A549 (cell line): Measurements from ENCODE around the gene ANO10.

Experiments
- EP300 ChIP-seq, 2 experiments: fragments of >200 bp; sonication (Bioruptor Twin); formaldehyde crosslinking; IDR thresholded peaks; 2 replicates in 1 of 2; 3 replicates in 1 of 2; pipeline ENCODE4 v1.6.1; 2016 to 2017
- KDM1A ChIP-seq: fragments of 200-600 bp; sonication (generic); IDR thresholded peaks from 2 replicates; pipeline ENCODE4 v1.6.1; 2016; ENCODE audit warnings: low read depth, mild to moderate bottlenecking
- MAX ChIP-seq: IDR thresholded peaks from 2 replicates; pipeline ENCODE4 v1.6.1; 2012
- MAZ ChIP-seq: fragments of 150-350 bp; IDR thresholded peaks from 2 replicates; pipeline ENCODE4 v1.6.1; 2014; ENCODE audit warnings: antibody characterized with exemption, low read depth, low read length, borderline replicate concordance
- POLR2A ChIP-seq: IDR thresholded peaks from 2 replicates; pipeline ENCODE4 v1.6.1; 2012; ENCODE audit warnings: mild to moderate bottlenecking, low read length
- SMC3 ChIP-seq: fragments of >200 bp; sonication (Bioruptor Twin); formaldehyde crosslinking; IDR thresholded peaks from 3 replicates; pipeline ENCODE4 v1.6.1; 2018; ENCODE audit warnings: inconsistent platforms
- SREBF2 ChIP-seq: fragments of 450-650 bp; IDR thresholded peaks from 2 replicates; pipeline ENCODE4 v1.6.1; 2014; ENCODE audit warnings: mild to moderate bottlenecking, moderate library complexity
- ZFP36 ChIP-seq: fragments of 450-650 bp; IDR thresholded peaks from 2 replicates; pipeline ENCODE4 v1.6.1; 2014; ENCODE audit warnings: borderline replicate concordance; ENCODE audit not compliant: partially characterized antibody
- TF ChIP-seq, protein P1 (sequence below): fragments of >200 bp; sonication (Bioruptor Twin); formaldehyde crosslinking; IDR thresholded peaks from 3 replicates; pipeline ENCODE4 v1.5.1; 2016
- TF ChIP-seq, protein P2 (sequence below): IDR thresholded peaks from 2 replicates; pipeline ENCODE4 v1.6.1; 2012; ENCODE audit warnings: low read depth, borderline replicate concordance
- TF ChIP-seq, protein P3 (sequence below): fragments of 450-650 bp; IDR thresholded peaks from 2 replicates; pipeline ENCODE4 v1.6.1; 2014; ENCODE audit warnings: antibody characterized with exemption

DNA sequence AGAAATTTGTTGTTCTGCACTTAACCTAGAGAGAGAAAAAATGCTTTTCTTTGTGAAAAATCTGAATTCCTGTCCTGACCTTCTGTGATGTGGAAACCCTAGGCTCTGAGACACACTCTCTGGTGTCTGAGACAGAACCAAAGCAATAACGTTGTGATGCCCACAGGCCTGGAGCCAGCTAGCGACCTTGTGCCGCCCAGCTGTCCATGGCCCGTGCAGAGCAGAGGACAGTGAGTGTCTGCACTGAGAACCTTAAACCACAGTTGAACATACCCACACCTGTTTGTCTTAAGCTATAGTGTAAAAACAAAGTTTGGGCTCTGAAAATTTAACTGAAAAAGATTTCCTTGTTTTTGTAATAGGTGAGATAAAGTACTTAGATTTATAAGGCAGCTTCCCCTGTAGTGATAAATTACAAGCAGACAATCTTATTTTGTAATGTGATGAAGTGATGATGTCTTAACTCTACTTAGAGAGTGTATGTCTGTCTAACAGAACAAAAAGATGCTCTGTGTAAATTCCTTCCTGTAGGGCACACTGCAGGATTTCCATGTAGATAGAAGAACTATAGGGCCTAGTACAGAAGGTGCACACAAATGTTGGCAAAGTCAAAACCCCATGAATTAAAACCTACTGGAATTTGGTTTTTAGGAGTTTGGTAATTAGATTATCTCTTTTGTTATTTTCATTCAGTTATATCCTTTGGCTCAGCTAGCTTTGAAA, 272.8 kb downstream of the ANO10 start:
- TF ChIP-seq MAZ (no peak), ZFP36 (no peak), MAX (no peak), KDM1A (no peak), POLR2A (no peak), SMC3 (no peak), EP300 (IDR thresholded peaks at IDR 0.05) (no peak), SREBF2 (no peak)
- TF ChIP-seq, protein P1, sequence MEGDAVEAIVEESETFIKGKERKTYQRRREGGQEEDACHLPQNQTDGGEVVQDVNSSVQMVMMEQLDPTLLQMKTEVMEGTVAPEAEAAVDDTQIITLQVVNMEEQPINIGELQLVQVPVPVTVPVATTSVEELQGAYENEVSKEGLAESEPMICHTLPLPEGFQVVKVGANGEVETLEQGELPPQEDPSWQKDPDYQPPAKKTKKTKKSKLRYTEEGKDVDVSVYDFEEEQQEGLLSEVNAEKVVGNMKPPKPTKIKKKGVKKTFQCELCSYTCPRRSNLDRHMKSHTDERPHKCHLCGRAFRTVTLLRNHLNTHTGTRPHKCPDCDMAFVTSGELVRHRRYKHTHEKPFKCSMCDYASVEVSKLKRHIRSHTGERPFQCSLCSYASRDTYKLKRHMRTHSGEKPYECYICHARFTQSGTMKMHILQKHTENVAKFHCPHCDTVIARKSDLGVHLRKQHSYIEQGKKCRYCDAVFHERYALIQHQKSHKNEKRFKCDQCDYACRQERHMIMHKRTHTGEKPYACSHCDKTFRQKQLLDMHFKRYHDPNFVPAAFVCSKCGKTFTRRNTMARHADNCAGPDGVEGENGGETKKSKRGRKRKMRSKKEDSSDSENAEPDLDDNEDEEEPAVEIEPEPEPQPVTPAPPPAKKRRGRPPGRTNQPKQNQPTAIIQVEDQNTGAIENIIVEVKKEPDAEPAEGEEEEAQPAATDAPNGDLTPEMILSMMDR, result no peak
- TF ChIP-seq, protein P2, sequence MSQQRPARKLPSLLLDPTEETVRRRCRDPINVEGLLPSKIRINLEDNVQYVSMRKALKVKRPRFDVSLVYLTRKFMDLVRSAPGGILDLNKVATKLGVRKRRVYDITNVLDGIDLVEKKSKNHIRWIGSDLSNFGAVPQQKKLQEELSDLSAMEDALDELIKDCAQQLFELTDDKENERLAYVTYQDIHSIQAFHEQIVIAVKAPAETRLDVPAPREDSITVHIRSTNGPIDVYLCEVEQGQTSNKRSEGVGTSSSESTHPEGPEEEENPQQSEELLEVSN, result no peak
- TF ChIP-seq, protein P3, sequence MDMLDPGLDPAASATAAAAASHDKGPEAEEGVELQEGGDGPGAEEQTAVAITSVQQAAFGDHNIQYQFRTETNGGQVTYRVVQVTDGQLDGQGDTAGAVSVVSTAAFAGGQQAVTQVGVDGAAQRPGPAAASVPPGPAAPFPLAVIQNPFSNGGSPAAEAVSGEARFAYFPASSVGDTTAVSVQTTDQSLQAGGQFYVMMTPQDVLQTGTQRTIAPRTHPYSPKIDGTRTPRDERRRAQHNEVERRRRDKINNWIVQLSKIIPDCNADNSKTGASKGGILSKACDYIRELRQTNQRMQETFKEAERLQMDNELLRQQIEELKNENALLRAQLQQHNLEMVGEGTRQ, result no peak
